NCI-H1105 treated with DMSO at 0.1 percent for 48 hours (cell line): Measurements from ENCODE around the gene CHST13.
"Not testable (repeated sequence)": the region's sequence is repeated elsewhere in the genome, so short reads cannot be mapped to it uniquely, and the experiment has no call there.

Experiments
- DNase-seq: peaks from one replicate; lab custom pipeline; 2025; lab: John Stamatoyannopoulos, UW

The CHST13 gene

GRCh38 chr3:126525853-126526667 is 2.1 kb downstream of the CHST13 start:
- DNase-seq = no peak

- DNase-seq = no peak
Observed at GRCh38 chr3:126526668-126527005, 2.7 kb downstream of the CHST13 start.

GRCh38 chr3:126527006-126527405 is 3.1 kb downstream of the CHST13 start:
- no peak for DNase-seq

GRCh38 chr3:126527455-126528211 is 3.7 kb downstream of the CHST13 start:
- no peak for DNase-seq

GRCh38 chr3:126528419-126528799 is 4.5 kb downstream of the CHST13 start:
- DNase-seq = no peak

- DNase-seq = no peak
Observed at GRCh38 chr3:126528800-126529541, 5.0 kb downstream of the CHST13 start.

GRCh38 chr3:126529585-126530170 is 5.7 kb downstream of the CHST13 start:
- no peak for DNase-seq

GRCh38 chr3:126530171-126531050 is 6.5 kb downstream of the CHST13 start:
- no peak for DNase-seq

- DNase-seq = no peak
Observed at GRCh38 chr3:126531051-126531330, 7.0 kb downstream of the CHST13 start.

GRCh38 chr3:126533506-126533905 is 9.6 kb downstream of the CHST13 start:
- no peak for DNase-seq

- not testable (repeated sequence) for DNase-seq
Observed at GRCh38 chr3:126534716-126535115, 10.8 kb downstream of the CHST13 start.

GRCh38 chr3:126535636-126536035 is 11.7 kb downstream of the CHST13 start:
- DNase-seq = no peak

GRCh38 chr3:126536126-126536525 is 12.2 kb downstream of the CHST13 start:
- no peak for DNase-seq

- no peak for DNase-seq
Observed at GRCh38 chr3:126537116-126537729, 13.3 kb downstream of the CHST13 start.

- no peak for DNase-seq
Observed at GRCh38 chr3:126537730-126538281, 13.9 kb downstream of the CHST13 start.

- no peak for DNase-seq
Observed at GRCh38 chr3:126538316-126538715, 14.4 kb downstream of the CHST13 start.

GRCh38 chr3:126538966-126539365 is 15.0 kb downstream of the CHST13 start:
- no peak for DNase-seq

GRCh38 chr3:126539558-126540250 is 15.7 kb downstream of the CHST13 start:
- no peak for DNase-seq

GRCh38 chr3:126540342-126540849 is 16.4 kb downstream of the CHST13 start:
- no peak for DNase-seq
